Body of pancreas (tissue), 4 donors: ENCODE measurements around the gene TSPYL1.

Experiments used
- CTCF ChIP-seq, 7 experiments: fragments of 450-650 bp in 4 of 7; fragments of 200-600 bp in 3 of 7; sonication (generic) in 3 of 7; IDR thresholded peaks; one replicate each; pipeline ENCODE4 v1.5.1; 2016 to 2019; ENCODE audit warnings: antibody characterized with exemption in 7 of 7
- POLR2A ChIP-seq, 3 donors: fragments of 450-650 bp; IDR thresholded peaks; one replicate each; pipeline ENCODE4 v1.6.1; 2016; ENCODE audit warnings: antibody characterized with exemption in 3 of 3, mild to moderate bottlenecking in 2 of 3

- TF ChIP-seq CTCF (IDR thresholded peaks at IDR 0.05), result no peak
- TF ChIP-seq POLR2A (IDR thresholded peaks at IDR 0.05), result no peak
These were observed 8.5 kb downstream of the TSPYL1 start for GRCh38 chr6:116271149-116271708.
